HTR-8/SVneo (cell line): ENCODE data around the gene DAPK1.
"Not testable (repeated sequence)": the region's sequence is repeated elsewhere in the genome, so short reads cannot be mapped to it uniquely, and the experiment has no call there.

Experiments used
- DNase-seq: peaks from one replicate; pipeline ENCODE4 v3.0.0; 2011; ENCODE audit warnings: low spot score, mixed read lengths; ENCODE audit not compliant: insufficient read length
- FAIRE-seq: peaks from 2 replicates; lab custom pipeline; 2011; peaks lifted over from hg19 to GRCh38; lab: Jason Lieb, UNC

Gene DAPK1

GRCh38 chr9:87497080-87497603 is 525 bp upstream of the DAPK1 start:
- DNase-seq = no peak
- FAIRE-seq = no peak

- FAIRE-seq = no peak
- no peak for DNase-seq
Measured at GRCh38 chr9:87498046-87498810, 561 bp downstream of the DAPK1 start.

- FAIRE-seq (no peak), DNase-seq (no peak)
Measured at GRCh38 chr9:87498811-87499360, 1.2 kb downstream of the DAPK1 start.

GRCh38 chr9:87499424-87500017 is 1.9 kb downstream of the DAPK1 start:
- FAIRE-seq = no peak
- DNase-seq = no peak

- FAIRE-seq = no peak
- no peak for DNase-seq
Measured at GRCh38 chr9:87500491-87501270, 3.0 kb downstream of the DAPK1 start.

GRCh38 chr9:87501271-87501656 is 3.6 kb downstream of the DAPK1 start:
- FAIRE-seq, DNase-seq: not testable (repeated sequence)

- no peak for FAIRE-seq
- DNase-seq = no peak
Measured at GRCh38 chr9:87501806-87502205, 4.1 kb downstream of the DAPK1 start.

- no peak for FAIRE-seq
- DNase-seq = no peak
Measured at GRCh38 chr9:87502391-87503221, 4.9 kb downstream of the DAPK1 start.

GRCh38 chr9:87503430-87503829 is 5.8 kb downstream of the DAPK1 start:
- FAIRE-seq = no peak
- no peak for DNase-seq

- DNase-seq (no peak), FAIRE-seq (no peak)
Measured at GRCh38 chr9:87503927-87504326, 6.3 kb downstream of the DAPK1 start.

- FAIRE-seq = no peak
Measured at GRCh38 chr9:87504938-87505337, 7.3 kb downstream of the DAPK1 start.

GRCh38 chr9:87505869-87506678 is 8.4 kb downstream of the DAPK1 start:
- DNase-seq = no peak
- FAIRE-seq = no peak

More at GRCh38 chr9:87504938-87505337, 7.3 kb downstream of the DAPK1 start:
- DNase-seq = no peak

GRCh38 chr9:87507576-87507975 is 9.9 kb downstream of the DAPK1 start:
- FAIRE-seq = no peak

GRCh38 chr9:87510252-87510683 is 12.6 kb downstream of the DAPK1 start:
- DNase-seq (no peak), FAIRE-seq (no peak)

More at GRCh38 chr9:87507576-87507975, 9.9 kb downstream of the DAPK1 start:
- no peak for DNase-seq

- FAIRE-seq (no peak), DNase-seq (no peak)
Measured at GRCh38 chr9:87512311-87512710, 14.6 kb downstream of the DAPK1 start.

- DNase-seq (no peak), FAIRE-seq (no peak)
Measured at GRCh38 chr9:87513161-87513560, 15.5 kb downstream of the DAPK1 start.

- no peak for DNase-seq
- no peak for FAIRE-seq
Measured at GRCh38 chr9:87513880-87514535, 16.3 kb downstream of the DAPK1 start.

GRCh38 chr9:87515006-87515405 is 17.3 kb downstream of the DAPK1 start:
- FAIRE-seq (no peak), DNase-seq (no peak)
